ELR (cell line): ENCODE measurements around the gene EPN1.

Experiments used
- DNase-seq: peaks from one replicate; pipeline ENCODE4 v3.0.0-alpha.2; 2015; ENCODE audit warnings: low read depth

EPN1 gene

DNA sequence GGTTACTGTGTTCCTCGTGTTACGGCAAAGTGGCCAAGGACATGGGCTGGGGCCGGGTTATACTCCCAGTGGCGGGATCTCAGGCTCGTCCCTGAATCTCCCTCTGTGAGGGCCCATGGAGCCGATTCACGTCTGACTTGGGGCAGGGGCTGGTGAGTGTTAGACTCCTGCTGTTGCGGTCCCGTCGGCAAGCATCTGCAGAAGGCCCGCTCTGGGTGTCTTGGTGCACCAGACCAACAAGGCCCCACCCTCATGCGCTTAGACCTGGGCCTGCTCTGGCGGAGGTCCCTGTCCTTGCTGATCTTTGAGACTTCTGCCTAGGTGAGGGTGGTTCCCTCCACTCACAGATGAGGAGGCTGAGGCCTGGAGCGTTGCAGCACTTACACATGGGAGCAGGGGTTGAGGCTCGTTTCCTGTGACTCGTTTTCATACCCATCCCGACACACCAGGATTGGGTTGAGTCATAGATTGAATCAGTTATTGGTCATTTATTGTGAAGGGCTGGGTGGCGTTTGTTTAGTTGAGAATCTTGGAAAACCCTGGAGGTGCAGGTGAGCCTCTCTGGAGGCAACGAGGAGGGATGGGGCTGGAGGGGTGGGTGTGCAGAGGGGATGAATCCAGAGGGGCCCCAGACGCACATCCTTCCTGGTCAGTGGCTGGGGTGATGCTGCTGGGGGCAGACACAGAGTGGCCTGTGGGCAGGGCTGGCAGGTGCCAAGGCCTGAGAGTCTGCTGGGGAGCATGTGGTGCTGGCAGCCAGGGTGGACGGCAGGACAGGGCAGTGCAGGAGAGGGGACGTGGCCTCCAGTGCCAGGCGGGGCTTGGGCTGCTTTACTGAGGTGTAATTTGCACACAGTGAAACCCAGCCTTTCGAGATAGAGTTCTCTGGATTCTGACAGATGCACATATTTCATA, 4.6 kb downstream of the EPN1 start:
- DNase-seq = peak; percentile 91

- no peak for DNase-seq
These were observed 5.5 kb downstream of the EPN1 start for GRCh38 chr19:55680339-55681130.

- DNase-seq = no peak
These were observed 6.4 kb downstream of the EPN1 start for GRCh38 chr19:55681131-55682092.

DNA sequence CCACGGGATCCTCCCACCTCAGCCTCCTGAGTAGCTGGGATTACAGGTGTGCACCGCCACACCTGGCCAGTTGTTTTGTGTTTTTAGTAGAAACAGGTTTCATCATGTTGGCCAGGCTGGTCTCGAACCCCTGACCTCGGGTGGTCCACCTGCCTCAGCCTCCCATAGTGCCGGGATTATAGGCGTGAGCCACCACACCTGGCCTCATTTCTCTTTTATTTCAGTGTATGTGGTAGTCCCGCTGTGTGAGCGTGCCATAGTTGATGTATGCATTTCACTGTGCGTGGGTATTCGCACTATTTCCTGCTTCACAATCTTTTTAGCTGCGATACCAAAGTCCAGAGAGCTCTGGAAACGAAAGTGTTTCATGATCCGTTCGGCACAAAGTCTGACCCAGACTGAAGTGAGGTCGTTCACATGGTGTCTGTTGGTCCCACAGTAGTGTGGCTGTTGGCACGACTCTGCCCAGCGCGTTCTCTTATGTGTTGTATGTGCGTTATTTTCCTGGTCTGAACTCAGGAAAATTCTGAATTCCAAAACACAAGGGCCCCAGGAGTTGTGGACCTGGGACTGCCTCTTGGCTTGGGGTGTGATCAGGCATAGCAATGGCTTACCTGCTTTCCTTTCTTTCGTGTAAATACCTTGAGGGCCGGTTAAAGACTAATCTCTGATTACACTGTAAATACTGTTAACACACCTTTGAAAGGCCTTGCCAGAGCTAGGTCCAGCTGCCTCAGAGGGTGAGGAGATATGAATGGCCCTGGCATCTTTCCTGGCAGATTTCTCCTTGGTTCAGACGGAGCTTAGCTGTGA, 8.6 kb downstream of the EPN1 start:
- DNase-seq = no peak

- no peak for DNase-seq
These were observed 10.1 kb downstream of the EPN1 start for GRCh38 chr19:55684946-55685681.

GRCh38 chr19:55685776-55686175, 10.8 kb downstream of the EPN1 start:
- DNase-seq = no peak

DNA sequence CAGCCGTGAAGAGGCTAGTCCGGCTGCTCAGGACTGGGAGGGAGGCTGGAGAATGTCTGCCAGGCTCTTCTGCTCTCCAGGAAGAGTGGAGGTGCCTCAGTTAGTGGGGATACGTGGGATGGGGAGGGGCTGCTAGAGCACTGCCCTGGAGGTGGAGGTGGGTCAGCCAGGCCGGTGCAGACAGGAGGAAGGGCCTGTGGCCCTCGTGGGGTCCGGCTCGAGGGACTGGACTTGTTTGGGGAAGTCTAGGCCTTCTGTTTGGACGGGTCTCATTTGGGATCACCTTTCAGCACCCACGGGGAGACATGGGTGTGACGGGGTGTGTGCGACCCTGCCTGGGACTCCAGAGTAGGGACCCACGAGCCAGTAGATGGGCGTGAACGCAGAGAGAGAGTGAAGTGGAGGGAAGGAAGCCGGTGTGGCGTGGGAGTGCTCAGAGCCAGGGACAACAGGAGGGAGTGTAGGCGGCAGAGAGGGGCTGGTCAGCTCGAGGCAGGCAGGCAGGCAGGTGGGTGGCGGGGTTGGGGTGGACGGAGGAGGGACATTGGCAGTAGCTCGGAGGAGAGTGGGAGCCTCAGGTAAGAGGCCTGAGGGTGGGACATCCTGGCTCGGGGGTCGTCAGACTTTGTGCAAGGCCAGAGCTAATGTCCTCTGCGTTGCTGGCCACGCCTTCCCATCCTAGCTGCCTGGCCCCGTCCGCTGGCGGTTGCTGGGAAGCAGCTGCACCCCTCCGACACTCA, 11.5 kb downstream of the EPN1 start:
- no peak for DNase-seq

DNA sequence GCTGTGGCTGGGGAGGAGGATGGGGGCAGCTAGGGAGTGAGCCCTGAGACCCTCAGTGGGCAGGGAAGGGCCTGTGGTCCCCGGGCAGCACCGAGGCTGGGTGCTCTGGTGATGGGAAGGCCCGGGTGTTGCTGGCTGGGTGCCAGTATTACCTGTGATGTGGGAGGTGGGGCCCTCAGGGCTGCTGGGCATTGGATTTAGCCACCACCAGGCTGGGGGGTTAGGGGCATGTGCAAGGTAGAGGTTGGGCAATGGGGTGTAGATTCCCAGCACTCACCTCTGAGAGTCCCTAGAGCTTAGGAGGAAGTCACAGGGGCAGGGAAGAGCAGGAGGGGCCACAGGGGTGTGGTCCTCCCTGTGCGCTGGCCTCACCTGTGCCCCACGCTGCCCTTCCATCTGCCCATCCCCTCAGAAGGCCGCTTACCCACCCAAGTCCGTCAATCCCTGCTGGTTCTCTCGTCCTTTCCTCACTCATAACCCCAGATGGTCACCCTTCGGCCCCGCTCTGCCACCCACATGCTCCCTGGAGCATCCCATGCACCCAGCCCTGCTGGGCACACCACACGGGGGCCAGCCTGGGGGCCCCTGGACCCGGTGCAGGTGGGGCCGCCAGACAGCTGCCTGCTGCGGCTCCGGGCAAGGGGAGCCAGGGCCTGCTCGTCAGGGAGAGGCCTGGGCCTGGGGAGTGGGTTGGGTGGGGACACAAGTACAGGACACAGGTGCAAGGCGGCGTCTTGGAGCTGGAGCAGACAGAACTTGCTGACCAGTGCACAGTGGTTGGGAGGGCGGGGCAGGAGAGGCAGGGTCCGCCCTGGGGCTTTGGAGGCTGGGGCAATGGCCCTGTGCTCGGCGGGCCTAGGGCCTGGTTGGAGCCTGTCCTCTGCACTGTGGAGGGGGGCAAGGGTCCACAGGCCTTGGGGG, 12.5 kb downstream of the EPN1 start:
- DNase-seq = no peak

DNA sequence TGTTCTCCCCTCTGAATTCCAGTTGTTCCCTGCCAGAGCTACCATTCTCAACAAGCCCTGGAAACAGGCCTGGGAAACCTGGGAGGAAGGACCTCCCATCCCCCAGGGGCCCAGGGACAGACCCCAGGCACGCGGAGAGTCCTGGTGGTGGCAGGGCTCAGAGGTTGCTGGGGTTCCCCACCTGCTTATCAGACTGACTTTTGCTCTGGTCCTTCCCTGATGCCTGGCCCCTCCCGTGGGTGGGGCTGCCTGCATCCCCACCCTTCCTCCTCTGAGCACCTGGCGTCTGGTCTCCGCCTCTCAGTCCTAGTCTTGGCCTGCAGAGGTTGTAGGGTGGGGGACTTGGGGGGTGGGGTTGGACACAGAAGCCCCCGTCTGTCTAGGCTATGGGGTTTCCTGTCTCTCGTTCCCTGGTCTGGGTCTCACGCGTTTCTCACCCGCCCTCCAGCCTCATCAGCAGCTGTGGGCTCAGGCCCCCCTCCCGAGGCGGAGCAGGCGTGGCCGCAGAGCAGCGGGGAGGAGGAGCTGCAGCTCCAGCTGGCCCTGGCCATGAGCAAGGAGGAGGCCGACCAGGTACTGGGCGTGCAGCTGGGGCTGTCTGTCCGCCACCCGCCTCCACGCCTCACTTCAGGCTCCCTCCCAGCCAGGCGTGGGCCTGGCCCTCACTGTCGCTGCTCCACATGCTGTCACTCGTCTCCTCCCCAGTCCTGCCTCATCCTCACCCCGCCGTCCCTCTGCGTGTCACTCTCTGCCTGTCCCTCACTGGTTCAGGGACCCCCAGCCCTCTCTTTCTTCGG, 13.6 kb downstream of the EPN1 start:
- no peak for DNase-seq

DNA sequence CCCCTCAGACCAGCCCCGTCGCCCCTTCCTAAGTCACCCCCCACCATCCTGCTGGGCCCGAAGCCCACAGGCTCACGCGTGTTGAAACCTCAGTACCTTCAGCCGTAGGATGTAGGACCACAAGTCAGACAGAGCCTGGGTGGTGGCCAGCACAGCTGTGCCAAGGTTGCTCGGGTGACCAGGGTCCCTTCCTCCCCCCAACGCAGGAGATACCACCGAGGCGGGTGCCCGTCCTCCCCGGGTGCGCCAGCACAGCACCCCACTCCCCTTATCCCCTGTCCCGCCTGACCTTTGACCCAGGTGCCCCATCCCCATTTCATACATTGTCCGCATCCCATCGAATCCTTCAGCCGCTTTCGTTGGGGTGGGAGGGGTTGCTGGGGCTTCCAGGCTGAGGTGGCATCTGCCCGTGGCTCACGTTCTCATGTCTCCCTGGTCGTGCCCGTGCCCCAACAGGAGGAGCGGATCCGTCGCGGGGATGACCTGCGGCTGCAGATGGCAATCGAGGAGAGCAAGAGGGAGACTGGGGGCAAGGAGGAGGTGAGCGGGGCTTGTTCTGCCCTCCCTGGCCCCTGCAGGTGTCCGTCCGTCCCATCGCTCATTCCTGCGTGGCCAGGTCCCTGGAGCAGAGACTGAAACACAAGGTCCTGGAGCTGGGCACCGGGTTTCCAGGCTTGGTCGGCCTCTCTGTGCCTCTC, 14.5 kb downstream of the EPN1 start:
- no peak for DNase-seq

DNA sequence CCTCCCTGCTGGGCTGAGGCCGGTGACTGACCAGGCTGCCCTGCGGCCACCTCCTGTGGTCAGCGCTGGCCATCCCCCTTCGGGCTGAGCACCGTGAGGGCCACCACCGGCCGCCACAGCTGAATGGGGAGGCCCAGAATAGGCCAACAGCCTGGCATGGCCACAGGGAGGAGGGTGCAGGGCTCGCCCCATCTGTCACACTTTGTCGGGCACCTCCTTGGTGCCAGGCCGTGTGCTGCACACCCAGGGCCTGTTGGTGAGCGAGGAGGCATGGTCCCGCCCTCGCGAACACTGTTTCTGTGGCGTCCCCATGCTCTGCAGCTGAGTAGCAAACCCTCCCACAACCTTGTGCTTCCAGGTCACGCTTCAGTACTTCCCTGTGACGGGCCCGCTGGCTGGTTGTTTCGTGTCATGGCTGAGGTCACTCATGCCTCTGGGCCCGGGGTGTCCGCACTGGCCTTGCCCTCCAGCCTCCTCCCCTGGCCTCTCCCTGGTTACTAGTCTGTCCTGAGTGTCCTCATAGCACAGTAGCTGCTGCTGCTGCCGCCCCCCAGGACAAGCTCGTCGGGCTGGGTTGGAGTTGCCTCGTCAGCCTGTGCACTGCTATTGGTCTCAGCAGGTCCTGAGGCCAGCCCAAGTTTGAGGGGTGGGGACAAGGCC, 15.2 kb downstream of the EPN1 start:
- DNase-seq = no peak

GRCh38 chr19:55690769-55691545, 15.9 kb downstream of the EPN1 start:
- DNase-seq = no peak

DNA sequence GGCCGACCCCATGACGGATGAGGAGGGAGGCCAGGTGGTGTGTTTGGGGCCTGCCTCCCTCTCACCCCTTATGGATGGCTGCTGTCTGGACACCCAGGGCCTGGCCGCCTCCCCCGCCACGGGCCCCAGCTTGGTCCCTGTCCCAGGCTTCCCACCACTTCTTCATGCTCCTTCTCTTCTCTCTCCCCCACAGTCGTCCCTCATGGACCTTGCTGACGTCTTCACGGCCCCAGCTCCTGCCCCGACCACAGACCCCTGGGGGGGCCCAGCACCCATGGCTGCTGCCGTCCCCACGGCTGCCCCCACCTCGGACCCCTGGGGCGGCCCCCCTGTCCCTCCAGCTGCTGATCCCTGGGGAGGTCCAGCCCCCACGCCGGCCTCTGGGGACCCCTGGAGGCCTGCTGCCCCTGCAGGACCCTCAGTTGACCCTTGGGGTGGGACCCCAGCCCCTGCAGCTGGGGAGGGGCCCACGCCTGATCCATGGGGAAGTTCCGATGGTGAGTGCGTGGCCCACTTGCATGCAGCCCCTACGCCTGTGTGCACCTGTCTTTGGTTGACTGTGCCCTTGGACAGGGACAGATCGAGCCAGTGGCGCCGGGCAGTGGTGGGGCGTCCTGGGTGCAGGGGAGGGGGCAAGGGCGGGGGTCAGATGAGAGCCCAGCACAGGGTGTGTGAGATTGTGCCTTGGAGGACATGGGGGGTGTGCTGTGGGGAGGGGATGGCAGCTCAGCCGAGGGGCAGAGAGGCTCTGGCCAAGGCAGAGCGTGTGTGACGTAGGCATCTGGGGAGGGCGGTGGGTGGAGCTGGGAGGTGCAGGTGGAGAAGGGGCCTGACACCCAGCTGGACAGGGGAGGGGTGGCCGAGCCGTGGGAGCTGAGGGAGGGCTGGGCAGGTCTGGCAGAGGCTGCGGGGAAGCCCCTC, 16.8 kb downstream of the EPN1 start:
- no peak for DNase-seq

DNA sequence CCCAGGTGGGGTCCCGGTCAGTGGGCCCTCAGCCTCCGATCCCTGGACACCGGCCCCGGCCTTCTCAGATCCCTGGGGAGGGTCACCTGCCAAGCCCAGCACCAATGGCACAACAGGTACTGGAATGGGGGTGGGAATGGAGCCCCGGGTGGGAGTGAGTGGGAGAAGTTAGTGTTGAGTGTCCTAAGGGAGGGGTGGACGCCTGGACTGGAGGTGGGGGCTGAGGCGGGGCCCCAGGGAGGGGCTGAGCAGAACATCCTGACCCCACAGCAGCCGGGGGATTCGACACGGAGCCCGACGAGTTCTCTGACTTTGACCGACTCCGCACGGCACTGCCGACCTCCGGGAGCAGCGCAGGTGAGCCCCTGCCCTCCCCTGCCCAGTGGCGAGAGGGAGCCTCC, 17.7 kb downstream of the EPN1 start:
- DNase-seq = no peak
